Activated T-cell treated with anti-CD3 and anti-CD28 coated beads for 48 hours (primary cell): Measurements from ENCODE around the gene SUCLG2.

Experiments
- DNase-seq: peaks from one replicate; pipeline ENCODE4 v3.0.0-alpha.2; 2020; ENCODE audit warnings: low read depth

Gene SUCLG2

GRCh38 chr3:67458408-67458807 is 196.0 kb downstream of the SUCLG2 start:
- no peak for DNase-seq

- DNase-seq, result no peak
Measured at GRCh38 chr3:67453628-67454027, 200.8 kb downstream of the SUCLG2 start.

GRCh38 chr3:67450153-67450552 is 204.3 kb downstream of the SUCLG2 start:
- no peak for DNase-seq

- no peak for DNase-seq
Measured at GRCh38 chr3:67447393-67447792, 207.0 kb downstream of the SUCLG2 start.

GRCh38 chr3:67437789-67438188 is 216.6 kb downstream of the SUCLG2 start:
- no peak for DNase-seq

GRCh38 chr3:67437090-67437489 is 217.3 kb downstream of the SUCLG2 start:
- DNase-seq, result no peak

- no peak for DNase-seq
Measured at GRCh38 chr3:67433109-67433508, 221.3 kb downstream of the SUCLG2 start.

GRCh38 chr3:67431887-67432286 is 222.5 kb downstream of the SUCLG2 start:
- no peak for DNase-seq

- no peak for DNase-seq
Measured at GRCh38 chr3:67423722-67424121, 230.7 kb downstream of the SUCLG2 start.

GRCh38 chr3:67421912-67422311 is 232.5 kb downstream of the SUCLG2 start:
- no peak for DNase-seq

GRCh38 chr3:67419779-67420178 is 234.6 kb downstream of the SUCLG2 start:
- DNase-seq, result no peak

GRCh38 chr3:67419218-67419529 is 235.2 kb downstream of the SUCLG2 start:
- no peak for DNase-seq

GRCh38 chr3:67418426-67419217 is 235.8 kb downstream of the SUCLG2 start:
- DNase-seq, result no peak

GRCh38 chr3:67416703-67417102 is 237.7 kb downstream of the SUCLG2 start:
- no peak for DNase-seq

- no peak for DNase-seq
Measured at GRCh38 chr3:67415511-67415910, 238.9 kb downstream of the SUCLG2 start.

- no peak for DNase-seq
Measured at GRCh38 chr3:67414740-67415139, 239.7 kb downstream of the SUCLG2 start.

GRCh38 chr3:67405193-67405592 is 249.2 kb downstream of the SUCLG2 start:
- no peak for DNase-seq

GRCh38 chr3:67402873-67403272 is 251.5 kb downstream of the SUCLG2 start:
- DNase-seq, result no peak

GRCh38 chr3:67401921-67402320 is 252.5 kb downstream of the SUCLG2 start:
- no peak for DNase-seq

- no peak for DNase-seq
Measured at GRCh38 chr3:67400476-67400875, 253.9 kb downstream of the SUCLG2 start.

- no peak for DNase-seq
Measured at GRCh38 chr3:67389176-67389575, 265.2 kb downstream of the SUCLG2 start.

GRCh38 chr3:67388738-67389137 is 265.7 kb downstream of the SUCLG2 start:
- DNase-seq, result no peak

- DNase-seq, result no peak
Measured at GRCh38 chr3:67386451-67386850, 268.0 kb downstream of the SUCLG2 start.

GRCh38 chr3:67384760-67385397 is 269.5 kb downstream of the SUCLG2 start:
- DNase-seq, result no peak
